ENCODE measurements around the gene GJB6. TPM values are rescaled to one million over a fixed set of nuclear protein-coding genes. Genes with fewer than 3 reads are reported as not detected.

The GJB6 gene
- total RNA-seq, 4 donors from 2014 or later: not detected

DNA sequence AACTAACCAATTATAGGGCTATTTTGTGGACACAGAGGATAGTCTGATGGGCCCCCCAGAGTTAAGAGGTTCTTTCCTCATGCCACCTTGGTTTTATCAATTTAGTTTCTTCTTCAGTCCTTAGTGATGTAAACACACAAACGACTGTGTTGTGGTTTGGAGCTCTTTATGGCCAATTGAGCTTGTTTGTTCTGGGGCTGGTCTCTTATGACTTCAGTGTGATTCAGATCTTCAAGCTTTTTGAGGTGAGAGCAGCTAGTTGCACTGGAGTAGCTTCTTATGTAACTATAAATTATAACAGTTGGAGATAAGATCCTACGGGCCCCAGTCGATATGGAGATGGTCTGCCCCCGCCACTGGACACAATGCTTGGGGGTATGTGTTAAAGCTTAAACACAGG, 22.0 kb upstream of the GJB6 start:
- H3K4me3 ChIP-seq: no peak overlapping the region
- TF ChIP-seq POLR2A (IDR thresholded peaks at IDR 0.05): no peak
- TF ChIP-seq, protein P1, sequence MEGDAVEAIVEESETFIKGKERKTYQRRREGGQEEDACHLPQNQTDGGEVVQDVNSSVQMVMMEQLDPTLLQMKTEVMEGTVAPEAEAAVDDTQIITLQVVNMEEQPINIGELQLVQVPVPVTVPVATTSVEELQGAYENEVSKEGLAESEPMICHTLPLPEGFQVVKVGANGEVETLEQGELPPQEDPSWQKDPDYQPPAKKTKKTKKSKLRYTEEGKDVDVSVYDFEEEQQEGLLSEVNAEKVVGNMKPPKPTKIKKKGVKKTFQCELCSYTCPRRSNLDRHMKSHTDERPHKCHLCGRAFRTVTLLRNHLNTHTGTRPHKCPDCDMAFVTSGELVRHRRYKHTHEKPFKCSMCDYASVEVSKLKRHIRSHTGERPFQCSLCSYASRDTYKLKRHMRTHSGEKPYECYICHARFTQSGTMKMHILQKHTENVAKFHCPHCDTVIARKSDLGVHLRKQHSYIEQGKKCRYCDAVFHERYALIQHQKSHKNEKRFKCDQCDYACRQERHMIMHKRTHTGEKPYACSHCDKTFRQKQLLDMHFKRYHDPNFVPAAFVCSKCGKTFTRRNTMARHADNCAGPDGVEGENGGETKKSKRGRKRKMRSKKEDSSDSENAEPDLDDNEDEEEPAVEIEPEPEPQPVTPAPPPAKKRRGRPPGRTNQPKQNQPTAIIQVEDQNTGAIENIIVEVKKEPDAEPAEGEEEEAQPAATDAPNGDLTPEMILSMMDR (IDR thresholded peaks at IDR 0.05): no peak
- no peaks in the 10 kb centered on the region for H3K27me3 ChIP-seq
- H3K36me3 ChIP-seq: no peaks in the 10 kb centered on the region
- no peaks in the 10 kb centered on the region for H3K9me3 ChIP-seq
- no peaks in the 10 kb centered on the region for H3K4me1 ChIP-seq
- DNase-seq: no peak
- no peak overlapping the region for H3K27ac ChIP-seq

DNA sequence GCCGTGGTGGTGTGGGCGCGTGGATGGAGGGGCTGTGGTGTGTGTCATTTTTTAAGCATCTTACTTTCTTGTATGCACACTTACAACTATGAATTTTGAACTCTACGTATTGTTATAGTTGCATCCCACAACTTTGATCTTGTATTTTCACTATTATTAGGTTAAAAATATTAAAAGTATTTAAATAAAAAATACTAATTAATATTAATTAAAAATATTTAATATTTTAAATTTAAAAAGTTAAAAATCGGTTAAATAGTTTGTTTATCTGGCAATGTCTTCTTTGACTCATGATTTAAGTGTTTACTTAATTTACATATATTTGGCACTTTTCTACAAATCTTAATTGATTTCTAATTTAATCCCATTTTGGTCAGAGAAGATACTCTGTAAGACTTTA, 17.8 kb upstream of the GJB6 start:
- Histone ChIP-seq H3K27ac (no peak overlapping the region), H3K4me3 (no peak overlapping the region), H3K27me3 (no peaks in the 10 kb centered on the region), H3K36me3 (no peaks in the 10 kb centered on the region), H3K9me3 (no peaks in the 10 kb centered on the region), H3K4me1 (no peaks in the 10 kb centered on the region)
- TF ChIP-seq, protein P1 (IDR thresholded peaks at IDR 0.05): no peak
- no peak for TF ChIP-seq POLR2A (IDR thresholded peaks at IDR 0.05)
- DNase-seq: no peak

DNA sequence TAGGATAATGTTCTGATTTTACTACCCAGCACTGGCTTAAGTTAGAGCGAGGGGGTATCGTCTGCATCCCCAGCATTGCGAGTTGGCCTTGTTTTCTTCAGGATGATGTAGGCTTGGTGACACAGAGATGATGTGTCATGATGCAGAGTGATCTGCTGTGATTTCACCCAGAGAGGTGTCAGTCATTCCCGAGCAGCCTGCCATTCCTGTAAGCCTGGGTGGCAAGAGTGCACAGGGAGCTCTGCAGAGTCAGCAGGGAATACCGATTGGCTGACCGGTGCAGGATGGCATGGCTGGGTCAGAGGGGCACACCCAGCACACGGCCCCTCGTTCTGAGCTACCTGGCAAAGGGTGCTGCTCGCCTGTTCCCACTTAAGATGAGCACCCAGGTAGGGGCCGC, 15.8 kb upstream of the GJB6 start:
- Histone ChIP-seq H3K4me3 (no peak overlapping the region), H3K27ac (no peak overlapping the region), H3K9me3 (no peaks in the 10 kb centered on the region), H3K27me3 (no peaks in the 10 kb centered on the region), H3K36me3 (no peaks in the 10 kb centered on the region), H3K4me1 (no peaks in the 10 kb centered on the region)
- TF ChIP-seq POLR2A (IDR thresholded peaks at IDR 0.05): no peak
- TF ChIP-seq, protein P1 (IDR thresholded peaks at IDR 0.05): no peak
- no peak for DNase-seq

DNA sequence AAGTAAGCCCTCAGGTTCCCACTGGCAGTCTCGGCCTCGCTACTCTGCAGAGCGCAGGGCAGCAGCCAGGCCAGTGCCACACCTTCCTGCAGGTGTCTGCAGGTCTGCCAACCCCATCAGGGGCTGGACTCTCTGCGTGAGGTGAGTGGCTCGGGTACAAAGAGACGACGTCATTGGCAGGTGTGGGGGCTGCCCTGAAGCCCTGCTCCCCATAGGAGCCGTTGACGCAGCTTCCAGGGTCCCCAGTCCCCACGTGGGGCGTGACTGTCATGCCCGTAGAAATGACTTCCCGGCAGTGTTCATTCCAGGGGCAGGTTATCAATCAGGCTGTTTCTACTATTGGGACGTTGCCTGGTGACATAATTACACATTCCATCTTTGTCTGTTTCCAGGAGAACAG, 15.3 kb upstream of the GJB6 start:
- Histone ChIP-seq H3K4me3 (no peak overlapping the region), H3K36me3 (no peaks in the 10 kb centered on the region), H3K4me1 (no peaks in the 10 kb centered on the region), H3K9me3 (no peaks in the 10 kb centered on the region), H3K27me3 (no peaks in the 10 kb centered on the region), H3K27ac (no peak overlapping the region)
- TF ChIP-seq POLR2A (IDR thresholded peaks at IDR 0.05): no peak
- TF ChIP-seq, protein P1 (IDR thresholded peaks at IDR 0.05): no peak
- no peak for DNase-seq

DNA sequence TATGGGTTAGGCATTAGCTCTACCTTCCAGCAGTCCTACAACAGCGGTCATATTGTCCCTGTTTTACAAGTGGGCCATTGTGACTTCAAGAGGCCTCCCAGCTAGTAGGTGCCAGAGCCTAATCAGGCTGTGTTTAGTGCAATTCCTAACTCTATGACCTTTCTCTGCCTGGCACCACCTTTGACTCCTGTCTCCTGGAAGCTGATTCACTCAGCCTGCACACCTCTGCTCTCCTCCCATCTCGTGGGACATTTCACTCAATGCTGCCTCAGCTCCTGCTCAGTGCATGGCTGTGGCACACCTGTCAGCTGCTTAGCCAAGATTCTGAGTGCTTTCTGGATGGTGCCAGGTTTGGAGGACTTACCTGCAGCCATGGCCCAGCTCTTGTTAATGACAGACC, 9.5 kb upstream of the GJB6 start:
- Histone ChIP-seq H3K27ac (no peak overlapping the region), H3K27me3 (no peaks in the 10 kb centered on the region), H3K9me3 (no peaks in the 10 kb centered on the region), H3K4me1 (no peaks in the 10 kb centered on the region), H3K36me3 (no peaks in the 10 kb centered on the region), H3K4me3 (no peak overlapping the region)
- TF ChIP-seq, protein P1 (IDR thresholded peaks at IDR 0.05): no peak
- TF ChIP-seq POLR2A (IDR thresholded peaks at IDR 0.05): no peak
- DNase-seq: no peak

DNA sequence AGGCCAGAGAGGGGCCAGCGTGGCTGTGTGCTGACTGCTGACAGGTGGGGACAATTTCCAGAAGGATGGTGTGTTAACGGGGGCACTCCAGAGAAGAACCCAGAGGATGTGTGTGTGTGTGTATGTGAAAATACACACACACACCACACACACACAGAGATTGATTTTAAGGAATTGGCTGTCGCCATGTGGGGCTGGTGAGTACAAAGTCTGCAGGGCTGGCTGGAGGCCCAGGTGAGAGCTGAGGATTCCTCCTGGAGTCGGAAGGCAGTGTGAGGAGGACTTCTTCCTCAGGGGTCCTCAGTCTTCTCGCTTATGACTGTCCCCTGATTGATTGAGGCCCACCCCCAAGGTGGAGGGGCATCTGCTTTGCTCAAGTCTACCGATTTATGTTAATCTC, 7.6 kb upstream of the GJB6 start:
- H3K9me3 ChIP-seq: no peaks in the 10 kb centered on the region
- H3K4me3 ChIP-seq: no peak overlapping the region
- no peaks in the 10 kb centered on the region for H3K27me3 ChIP-seq
- TF ChIP-seq, protein P1 (IDR thresholded peaks at IDR 0.05): no peak
- no peak for TF ChIP-seq POLR2A (IDR thresholded peaks at IDR 0.05)
- H3K4me1 ChIP-seq: no peaks in the 10 kb centered on the region
- DNase-seq: no peak
- no peak overlapping the region for H3K27ac ChIP-seq
- H3K36me3 ChIP-seq: no peaks in the 10 kb centered on the region
